H1 (cell line): ENCODE data around the gene KRT13. TPM values are rescaled to one million over a fixed set of nuclear protein-coding genes. Genes with fewer than 3 reads are reported as not detected.
A peak's percentile ranks its signal among the peaks of the same experiment; 100 is the strongest.

Experiments
- BACH1 ChIP-seq: IDR thresholded peaks from 2 replicates; pipeline ENCODE4 v1.6.1; 2012; ENCODE audit warnings: low read length, improper control_type of control experiment
- CBX5 ChIP-seq: fragments of 300-800, 300-1000 bp; sonication (generic); IDR thresholded peaks from 2 replicates; pipeline ENCODE4 v1.7.1; 2016; ENCODE audit warnings: antibody characterized with exemption, low read length, low read depth
- CHD7 ChIP-seq: fragments of 300-600 bp; sonication (generic); IDR thresholded peaks from 2 replicates; pipeline ENCODE4 v1.7.1; 2012; ENCODE audit warnings: low read length, moderate library complexity, mild to moderate bottlenecking, inconsistent platforms; ENCODE audit not compliant: insufficient replicate concordance
- CTCF ChIP-seq, 3 experiments: IDR thresholded peaks; 1 replicate in 2 of 3; 2 replicates in 1 of 3; pipeline versions ENCODE4 v1.5.1 to v1.6.1; 2011; ENCODE audit warnings: low read length in 3 of 3, mild to moderate bottlenecking in 3 of 3, inconsistent platforms in 2 of 3, low read depth in 1 of 3, moderate library complexity in 1 of 3; ENCODE audit not compliant: insufficient read depth in 1 of 3; ENCODE audit errors: control extremely low read depth in 1 of 3
- RNF2 ChIP-seq: fragments of 200-900, 300-1000 bp; sonication (generic); IDR thresholded peaks from 2 replicates; pipeline ENCODE4 v1.7.1; 2016; ENCODE audit warnings: borderline replicate concordance, low read depth, mild to moderate bottlenecking, antibody characterized with exemption, low read length; ENCODE audit not compliant: poor library complexity, severe bottlenecking; ENCODE audit errors: missing control alignments
- TAF7 ChIP-seq: optimal IDR thresholded peaks from 2 replicates; pipeline ENCODE3; 2011; ENCODE audit warnings: low read depth, mild to moderate bottlenecking, inconsistent platforms, low read length, moderate library complexity, borderline replicate concordance
- TCF12 ChIP-seq: IDR thresholded peaks from 2 replicates; pipeline ENCODE4 v1.6.1; 2011; ENCODE audit warnings: low read depth, mild to moderate bottlenecking, low read length
- polyA plus RNA-seq, 7 experiments: library from polyadenylated mRNA; depleted of rRNA in 3 of 7; stranded (reverse) in 5 of 7; unstranded in 2 of 7; fragments of >200 nt in 5 of 7; fragments of 200-250 nt in 2 of 7; gene quantifications; 1 replicate in 5 of 7; 2 replicates in 1 of 7; 4 replicates in 1 of 7; pipeline versions ENCODE4 v1.2.1 to v1.2.3, GENCODE V29; 2011 to 2013; ENCODE audit warnings: missing spikeins in 2 of 7, mixed read lengths in 2 of 7
- total RNA-seq: library from RNA; stranded (reverse); fragmentation: NEBNext Ultra II Directional; extraction: Animal tissue kit (Norgen Biotek cat#: 25700); gene quantifications from 2 replicates; pipeline ENCODE4 v1.2.1, GENCODE V29; 2021

The KRT13 gene
- total and polyA plus RNA-seq, 2 of the 8 experiments (the other 6 are each of a cell fraction or from before 2014, with no cell fraction given), result 0.09 TPM; not detected in 1

GRCh38 chr17:41548844-41549595 is 43.6 kb upstream of the KRT13 start (continued):
- TF ChIP-seq CHD7 (peak; percentile 24), TAF7 (peak; percentile 68), BACH1 (no peak), CTCF (IDR thresholded peaks at IDR 0.05; ENCODE audit: control extremely low read depth in 1 of 3, insufficient read depth in 1 of 3, low read depth in 1 of 3, low read length in 3 of 3) (peak; percentile 87 to 97 (median 96)), TCF12 (0 out of 2 replicates have a peak, but pooled peaks have one; percentile 7), RNF2 (no peak), CBX5 (no peak)
